Measurements from ENCODE around the gene FLT3.
"Not testable (repeated sequence)": the region's sequence is repeated elsewhere in the genome, so short reads cannot be mapped to it uniquely, and the experiment has no call there.

The FLT3 gene

DNA sequence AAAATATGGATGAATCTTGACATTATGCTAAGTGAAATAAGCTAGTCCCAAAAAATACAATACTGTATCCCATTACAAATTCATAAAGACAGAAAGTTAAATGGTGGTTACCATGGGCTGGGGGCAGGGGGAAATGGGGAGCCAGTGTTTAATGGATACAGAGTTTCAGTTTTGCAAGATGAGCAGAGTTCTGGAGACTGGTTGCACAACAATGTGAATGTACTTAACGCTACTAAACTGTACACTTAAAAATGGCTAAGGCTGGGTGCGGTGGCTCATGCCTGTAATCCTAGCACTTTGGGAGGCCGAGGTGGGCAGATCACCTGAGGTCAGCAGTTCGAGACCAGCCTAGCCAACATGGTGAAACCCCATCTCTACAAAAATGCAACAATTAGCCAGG lies 1.5 kb upstream of the FLT3 start:
- H2AFZ ChIP-seq (ENCODE audit: low read length); H3K14ac ChIP-seq (ENCODE audit: low read length); DNase-seq (ENCODE audit: low spot score); H2BK5ac ChIP-seq (ENCODE audit: low read length); H3K79me1 ChIP-seq (ENCODE audit: low read depth, low read length); H3K4me3 ChIP-seq (ENCODE audit: low read length in 2 of 2); H3K4me2 ChIP-seq (ENCODE audit: insufficient read depth, low read length, poor library complexity, severe bottlenecking); H2BK12ac ChIP-seq (ENCODE audit: low read length); H4K8ac ChIP-seq (ENCODE audit: low read depth, low read length); H3K27ac ChIP-seq (replicated peaks; ENCODE audit: low read length); H3K23ac ChIP-seq (ENCODE audit: low read depth, low read length, poor library complexity); H2BK120ac ChIP-seq (ENCODE audit: low read depth, low read length); H4K91ac ChIP-seq (ENCODE audit: low read depth, low read length, poor library complexity); H3K4ac ChIP-seq (ENCODE audit: low read length); H3K18ac ChIP-seq (ENCODE audit: low read length); H2BK15ac ChIP-seq (ENCODE audit: low read length); H3K9ac ChIP-seq (ENCODE audit: low read depth, low read length, poor library complexity); H2AK5ac ChIP-seq (ENCODE audit: low read depth, low read length); H3K9me3 ChIP-seq (replicated peaks in 1 of 2; ENCODE audit: control insufficient read depth in 2 of 2, insufficient read depth in 1 of 2, low read depth in 1 of 2, low read length in 2 of 2); H3K4me1 ChIP-seq (ENCODE audit: control insufficient read depth in 2 of 2, insufficient read depth in 1 of 2, low read depth in 1 of 2, low read length in 2 of 2); H3K36me3 ChIP-seq (replicated peaks in 1 of 2; ENCODE audit: control insufficient read depth in 2 of 2, insufficient read depth in 2 of 2, low read length in 2 of 2): not testable (repeated sequence)
- peaks cover 10 to 51% (median 13%) of the 10 kb centered on the region in 3 experiments for H3K27me3 ChIP-seq (ENCODE audit: control insufficient read depth in 3 of 3, insufficient read depth in 3 of 3, low read depth in 1 of 3, low read length in 3 of 3)
- WGBS, 2 donors (ENCODE audit: extremely low coverage in 2 of 2, insufficient read length in 2 of 2, insufficient replicate concordance in 1 of 2), result no CpG with 5 or more reads among the region's 4 CpGs

DNA sequence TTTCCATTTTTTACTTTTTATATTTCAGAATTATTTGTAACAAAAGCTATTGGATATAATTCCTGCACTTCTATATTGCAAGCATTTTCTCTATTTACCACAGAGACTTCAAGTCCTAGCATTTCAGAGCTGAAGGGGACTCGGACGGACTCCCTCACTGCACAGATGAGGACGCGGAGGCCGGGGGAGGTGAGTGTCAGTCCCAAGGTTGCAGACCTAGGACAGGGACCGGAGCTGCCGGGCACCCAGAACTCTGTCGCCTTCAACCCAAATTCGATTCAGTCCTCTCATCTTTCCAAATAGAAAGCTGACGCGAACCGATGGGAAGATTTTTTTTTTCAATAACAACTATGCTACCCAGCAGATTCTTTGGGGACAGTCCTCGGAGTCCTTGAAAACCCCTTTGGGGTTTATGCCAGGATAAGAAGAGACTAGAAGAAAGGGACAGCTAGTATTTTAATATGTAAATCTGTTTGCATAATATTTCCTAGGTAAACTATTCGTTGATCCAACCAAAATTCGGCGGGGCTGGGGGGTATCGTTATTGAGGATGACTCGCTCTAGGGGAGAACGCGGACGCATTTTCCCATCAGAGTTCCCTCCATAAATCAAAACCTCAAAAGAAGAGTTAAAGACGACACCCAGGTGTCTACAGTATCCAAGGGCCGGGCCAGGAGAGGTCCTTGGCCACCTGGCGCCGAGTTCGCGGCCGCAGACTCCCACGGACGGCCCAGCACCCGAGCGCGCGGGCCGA lies 803 bp downstream of the FLT3 start:
- H2BK12ac ChIP-seq (ENCODE audit: low read length), result no peak overlapping the region
- no CpG with 5 or more reads among the region's 35 CpGs for WGBS, 2 donors (ENCODE audit: extremely low coverage in 2 of 2, insufficient read length in 2 of 2, insufficient replicate concordance in 1 of 2)

DNA sequence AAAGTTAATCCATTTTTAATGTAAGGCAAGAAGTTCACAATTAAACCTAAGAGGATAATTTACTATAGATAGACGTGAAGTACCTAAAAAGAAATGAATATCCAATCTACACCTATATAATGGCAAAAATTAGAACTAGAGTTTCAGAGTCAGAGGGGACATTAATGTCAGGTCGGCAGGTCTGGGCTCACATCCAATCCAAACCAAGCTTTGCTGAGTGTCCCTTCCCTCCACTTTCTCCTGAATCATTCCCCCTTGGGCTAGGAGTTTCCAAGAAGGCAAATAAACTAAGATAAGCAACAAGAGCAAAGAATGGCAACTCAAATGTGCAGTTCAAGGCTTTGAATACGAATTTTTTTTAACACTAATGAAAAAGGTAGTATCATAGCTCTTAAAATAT lies 2.9 kb downstream of the FLT3 start:
- Histone ChIP-seq H2BK15ac (ENCODE audit: low read length) (no peak overlapping the region), H3K14ac (ENCODE audit: low read length) (no peak overlapping the region), H3K79me1 (ENCODE audit: low read depth, low read length) (no peaks in the 10 kb centered on the region), H4K8ac (ENCODE audit: low read depth, low read length) (no peak overlapping the region), H2BK12ac (ENCODE audit: low read length) (no peak overlapping the region), H3K9me3 (replicated peaks in 1 of 2; ENCODE audit: control insufficient read depth in 2 of 2, insufficient read depth in 1 of 2, low read depth in 1 of 2, low read length in 2 of 2) (peaks cover 1 to 6% of the 10 kb centered on the region in 2 donors), H3K4me2 (ENCODE audit: insufficient read depth, low read length, poor library complexity, severe bottlenecking) (no peak overlapping the region), H3K4ac (ENCODE audit: low read length) (no peak overlapping the region), H3K9ac (ENCODE audit: low read depth, low read length, poor library complexity) (no peak overlapping the region), H2AFZ (ENCODE audit: low read length) (no peak overlapping the region), H3K4me3 (ENCODE audit: low read length in 2 of 2) (no peak overlapping the region), H3K18ac (ENCODE audit: low read length) (no peak overlapping the region), H4K91ac (ENCODE audit: low read depth, low read length, poor library complexity) (no peak overlapping the region), H2AK5ac (ENCODE audit: low read depth, low read length) (no peak overlapping the region), H3K27ac (replicated peaks; ENCODE audit: low read length) (no peak overlapping the region), H2BK120ac (ENCODE audit: low read depth, low read length) (no peak overlapping the region), H2BK5ac (ENCODE audit: low read length) (no peak overlapping the region), H3K23ac (ENCODE audit: low read depth, low read length, poor library complexity) (no peak overlapping the region), H3K4me1 (ENCODE audit: control insufficient read depth in 2 of 2, insufficient read depth in 1 of 2, low read depth in 1 of 2, low read length in 2 of 2) (peaks cover 0 to 4% of the 10 kb centered on the region in 2 donors), H3K36me3 (replicated peaks in 1 of 2; ENCODE audit: control insufficient read depth in 2 of 2, insufficient read depth in 2 of 2, low read length in 2 of 2) (no peaks in the 10 kb centered on the region), H3K27me3 (ENCODE audit: control insufficient read depth in 3 of 3, insufficient read depth in 3 of 3, low read depth in 1 of 3, low read length in 3 of 3) (peaks cover 10 to 60% (median 13%) of the 10 kb centered on the region in 3 experiments)
- WGBS, 2 donors (ENCODE audit: extremely low coverage in 2 of 2, insufficient read length in 2 of 2, insufficient replicate concordance in 1 of 2), result no CpG with 5 or more reads among the region's 3 CpGs
- DNase-seq (ENCODE audit: low spot score), result no peak

More for the DNA sequence above, 803 bp downstream of the FLT3 start:
- no peak overlapping the region for H3K4ac ChIP-seq (ENCODE audit: low read length)
- H3K4me1 ChIP-seq (ENCODE audit: control insufficient read depth in 2 of 2, insufficient read depth in 1 of 2, low read depth in 1 of 2, low read length in 2 of 2), result peaks cover 0 to 4% of the 10 kb centered on the region in 2 donors
- H2BK120ac ChIP-seq (ENCODE audit: low read depth, low read length), result no peak overlapping the region
- H3K4me3 ChIP-seq (ENCODE audit: low read length in 2 of 2), result peak overlapping the region; percentile 51 to 81
- H3K4me2 ChIP-seq (ENCODE audit: insufficient read depth, low read length, poor library complexity, severe bottlenecking), result peak overlapping the region; percentile 99
- peaks cover 10 to 56% (median 13%) of the 10 kb centered on the region in 3 experiments for H3K27me3 ChIP-seq (ENCODE audit: control insufficient read depth in 3 of 3, insufficient read depth in 3 of 3, low read depth in 1 of 3, low read length in 3 of 3)
- peak overlapping the region; percentile 90 for H3K14ac ChIP-seq (ENCODE audit: low read length)
- no peaks in the 10 kb centered on the region for H3K36me3 ChIP-seq (replicated peaks in 1 of 2; ENCODE audit: control insufficient read depth in 2 of 2, insufficient read depth in 2 of 2, low read length in 2 of 2)
- H2AK5ac ChIP-seq (ENCODE audit: low read depth, low read length), result no peak overlapping the region
- peak overlapping the region; percentile 90 for H3K23ac ChIP-seq (ENCODE audit: low read depth, low read length, poor library complexity)
- no peak overlapping the region for H4K8ac ChIP-seq (ENCODE audit: low read depth, low read length)
- peak overlapping the region; percentile 99 for H2AFZ ChIP-seq (ENCODE audit: low read length)
- H2BK5ac ChIP-seq (ENCODE audit: low read length), result no peak overlapping the region
- peak overlapping the region; percentile 98 for H2BK15ac ChIP-seq (ENCODE audit: low read length)
- DNase-seq (ENCODE audit: low spot score), result peak; percentile 9
- no peaks in the 10 kb centered on the region for H3K79me1 ChIP-seq (ENCODE audit: low read depth, low read length)
- H3K18ac ChIP-seq (ENCODE audit: low read length), result peak overlapping the region; percentile 84
- H3K9ac ChIP-seq (ENCODE audit: low read depth, low read length, poor library complexity), result no peak overlapping the region
- no peak overlapping the region for H3K27ac ChIP-seq (replicated peaks; ENCODE audit: low read length)
- H4K91ac ChIP-seq (ENCODE audit: low read depth, low read length, poor library complexity), result no peak overlapping the region
- H3K9me3 ChIP-seq (replicated peaks in 1 of 2; ENCODE audit: control insufficient read depth in 2 of 2, insufficient read depth in 1 of 2, low read depth in 1 of 2, low read length in 2 of 2), result peaks cover 1 to 6% of the 10 kb centered on the region in 2 donors

DNA sequence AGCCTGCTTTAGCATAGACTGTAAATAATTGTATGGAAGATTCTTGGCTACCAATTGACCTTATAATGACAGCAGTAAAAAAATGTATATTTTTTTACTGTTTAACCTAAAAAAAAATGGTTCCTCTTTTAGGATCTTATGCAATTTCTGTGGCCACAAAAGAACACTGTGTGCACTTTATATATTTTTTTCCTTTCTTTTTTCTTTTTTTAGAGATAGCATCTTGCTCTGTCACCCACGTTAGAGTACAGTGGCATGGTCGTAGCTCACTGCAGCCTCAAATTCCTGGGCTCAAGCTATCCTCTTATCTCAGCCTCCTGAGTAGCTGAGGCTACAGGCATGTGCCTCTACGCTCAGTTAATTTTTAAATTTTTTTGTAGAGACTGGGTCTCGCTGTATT lies 6.1 kb downstream of the FLT3 start:
- no peak overlapping the region for H3K9ac ChIP-seq (ENCODE audit: low read depth, low read length, poor library complexity)
- no peak overlapping the region for H3K18ac ChIP-seq (ENCODE audit: low read length)
- no peak overlapping the region for H3K27ac ChIP-seq (replicated peaks; ENCODE audit: low read length)
- H2AFZ ChIP-seq (ENCODE audit: low read length), result no peak overlapping the region
- no peak overlapping the region for H3K23ac ChIP-seq (ENCODE audit: low read depth, low read length, poor library complexity)
- no peak overlapping the region for H3K4me2 ChIP-seq (ENCODE audit: insufficient read depth, low read length, poor library complexity, severe bottlenecking)
- H2BK12ac ChIP-seq (ENCODE audit: low read length), result no peak overlapping the region
- H2BK120ac ChIP-seq (ENCODE audit: low read depth, low read length), result no peak overlapping the region
- WGBS, 2 donors (ENCODE audit: extremely low coverage in 2 of 2, insufficient read length in 2 of 2, insufficient replicate concordance in 1 of 2), result no CpG with 5 or more reads among the region's 4 CpGs
- no peak for DNase-seq (ENCODE audit: low spot score)
- peaks cover 1 to 4% of the 10 kb centered on the region in 2 donors for H3K9me3 ChIP-seq (replicated peaks in 1 of 2; ENCODE audit: control insufficient read depth in 2 of 2, insufficient read depth in 1 of 2, low read depth in 1 of 2, low read length in 2 of 2)
- no peak overlapping the region for H4K91ac ChIP-seq (ENCODE audit: low read depth, low read length, poor library complexity)
- no peak overlapping the region for H2BK15ac ChIP-seq (ENCODE audit: low read length)
- H4K8ac ChIP-seq (ENCODE audit: low read depth, low read length), result no peak overlapping the region
- H3K27me3 ChIP-seq (ENCODE audit: control insufficient read depth in 3 of 3, insufficient read depth in 3 of 3, low read depth in 1 of 3, low read length in 3 of 3), result peaks cover 2 to 30% (median 3%) of the 10 kb centered on the region in 3 experiments
- no peaks in the 10 kb centered on the region for H3K36me3 ChIP-seq (replicated peaks in 1 of 2; ENCODE audit: control insufficient read depth in 2 of 2, insufficient read depth in 2 of 2, low read length in 2 of 2)
- no peak overlapping the region for H2BK5ac ChIP-seq (ENCODE audit: low read length)
- H3K4me1 ChIP-seq (ENCODE audit: control insufficient read depth in 2 of 2, insufficient read depth in 1 of 2, low read depth in 1 of 2, low read length in 2 of 2), result no peaks in the 10 kb centered on the region
- no peak overlapping the region for H3K4me3 ChIP-seq (ENCODE audit: low read length in 2 of 2)
- no peak overlapping the region for H3K4ac ChIP-seq (ENCODE audit: low read length)
- H3K14ac ChIP-seq (ENCODE audit: low read length), result no peak overlapping the region
- no peaks in the 10 kb centered on the region for H3K79me1 ChIP-seq (ENCODE audit: low read depth, low read length)
- no peak overlapping the region for H2AK5ac ChIP-seq (ENCODE audit: low read depth, low read length)
